T-helper 1 cell (primary cell): ENCODE data around the gene CD22.

Source experiments
- DNase-seq, 5 donors: peaks; one replicate each; pipeline ENCODE4 v3.0.0-alpha.2; 2012 to 2020

Gene CD22

GRCh38 chr19:35314858-35315470, 14.0 kb upstream of the CD22 start:
- no peak for DNase-seq

- no peak for DNase-seq
Measured at GRCh38 chr19:35315883-35316282, 13.1 kb upstream of the CD22 start.

- no peak for DNase-seq
Measured at GRCh38 chr19:35316560-35316959, 12.4 kb upstream of the CD22 start.

GRCh38 chr19:35317464-35318043, 11.4 kb upstream of the CD22 start:
- DNase-seq, result no peak

- DNase-seq, result no peak
Measured at GRCh38 chr19:35318679-35319448, 10.1 kb upstream of the CD22 start.

GRCh38 chr19:35320065-35320713, 8.8 kb upstream of the CD22 start:
- DNase-seq, result no peak

GRCh38 chr19:35321291-35321690, 7.7 kb upstream of the CD22 start:
- no peak for DNase-seq

GRCh38 chr19:35322014-35322413, 7.0 kb upstream of the CD22 start:
- no peak for DNase-seq

GRCh38 chr19:35327642-35328041, 1.3 kb upstream of the CD22 start:
- no peak for DNase-seq

GRCh38 chr19:35329323-35329722, 336 bp downstream of the CD22 start:
- no peak for DNase-seq

GRCh38 chr19:35330475-35330874, 1.5 kb downstream of the CD22 start:
- DNase-seq, result no peak

- DNase-seq, result no peak
Measured at GRCh38 chr19:35331551-35332214, 2.7 kb downstream of the CD22 start.

- DNase-seq, result peak in 2 of 5 donors; percentile 9 to 20
Measured at GRCh38 chr19:35332817-35333216, 3.8 kb downstream of the CD22 start.

GRCh38 chr19:35334144-35334753, 5.3 kb downstream of the CD22 start:
- no peak for DNase-seq

- DNase-seq, result no peak
Measured at GRCh38 chr19:35336166-35336955, 7.4 kb downstream of the CD22 start.

GRCh38 chr19:35337097-35337983, 8.4 kb downstream of the CD22 start:
- no peak for DNase-seq

GRCh38 chr19:35337984-35338296, 9.0 kb downstream of the CD22 start:
- DNase-seq, result no peak

GRCh38 chr19:35340431-35340830, 11.4 kb downstream of the CD22 start:
- DNase-seq, result no peak

- DNase-seq, result no peak
Measured at GRCh38 chr19:35341006-35341405, 12.0 kb downstream of the CD22 start.

GRCh38 chr19:35341565-35342225, 12.7 kb downstream of the CD22 start:
- no peak for DNase-seq
